SK-N-SH treated with all-trans-retinoic acid at 6 μM for 48 hours (cell line): ENCODE data around the gene TSNAXIP1.

Source experiments
- ATAC-seq: fragments of 200-7000 bp; cut with Tn5 transposase; 3 replicates; pipeline ENCODE4 v1.9.1; 2020; ENCODE audit warnings: mild to moderate bottlenecking, moderate library complexity
- ARNTL ChIP-seq: fragments of 450-650 bp; formaldehyde crosslinking; IDR thresholded peaks from 2 replicates; pipeline ENCODE4 v1.5.0; 2020; ENCODE audit warnings: low read depth, mild to moderate bottlenecking, moderate library complexity, borderline replicate concordance
- BACH2 ChIP-seq: fragments of 250-450 bp; sonication (Bioruptor Pico); IDR thresholded peaks from 2 replicates; pipeline ENCODE4 v1.9.0; 2021; ENCODE audit warnings: mild to moderate bottlenecking, borderline replicate concordance
- CREB5 ChIP-seq: fragments of 250-450 bp; sonication (Bioruptor Pico); IDR thresholded peaks from 2 replicates; pipeline ENCODE4 v1.5.1; 2020; ENCODE audit warnings: low read depth, mild to moderate bottlenecking, moderate library complexity
- CSDC2 ChIP-seq: fragments of 250-450 bp; sonication (Bioruptor Pico); IDR thresholded peaks from 2 replicates; pipeline ENCODE4 v1.5.0; 2020; ENCODE audit warnings: mild to moderate bottlenecking, moderate library complexity
- CSRNP3 ChIP-seq: fragments of 250-450 bp; sonication (Bioruptor Pico); IDR thresholded peaks from 2 replicates; pipeline ENCODE4 v1.5.1; 2021; ENCODE audit warnings: mild to moderate bottlenecking, moderate library complexity
- GLIS3 ChIP-seq: fragments of 250-450 bp; sonication (Bioruptor Pico); IDR thresholded peaks from 2 replicates; pipeline ENCODE4 v1.5.0; 2020; ENCODE audit warnings: mild to moderate bottlenecking, moderate library complexity
- ISL1 ChIP-seq: fragments of 250-450 bp; sonication (Bioruptor Pico); IDR thresholded peaks from 2 replicates; pipeline ENCODE4 v2.1.2; 2022; ENCODE audit warnings: mild to moderate bottlenecking, moderate library complexity
- OSR1 ChIP-seq: fragments of 250-450 bp; sonication (Bioruptor Pico); IDR thresholded peaks from 2 replicates; pipeline ENCODE4 v1.8.0; 2022; ENCODE audit warnings: moderate library complexity, mild to moderate bottlenecking, inconsistent platforms
- PATZ1 ChIP-seq: fragments of 250-450 bp; sonication (Bioruptor Pico); IDR thresholded peaks from 2 replicates; pipeline ENCODE4 v1.8.0; 2020; ENCODE audit warnings: mild to moderate bottlenecking, moderate library complexity, borderline replicate concordance
- POU6F1 ChIP-seq: fragments of 250-450 bp; sonication (Bioruptor Pico); IDR thresholded peaks from 2 replicates; pipeline ENCODE4 v1.8.0; 2021; ENCODE audit warnings: low read depth, mild to moderate bottlenecking, moderate library complexity, borderline replicate concordance
- RARB ChIP-seq: fragments of 250-450 bp; sonication (Bioruptor Pico); IDR thresholded peaks from 2 replicates; pipeline ENCODE4 v1.8.0; 2021; ENCODE audit warnings: mild to moderate bottlenecking, moderate library complexity
- SNAI2 ChIP-seq: fragments of 250-450 bp; sonication (Bioruptor Pico); IDR thresholded peaks from 2 replicates; pipeline ENCODE4 v1.5.0; 2020; ENCODE audit warnings: mild to moderate bottlenecking, moderate library complexity
- TCF4 ChIP-seq: fragments of 250-450 bp; sonication (Bioruptor Pico); IDR thresholded peaks from 2 replicates; pipeline ENCODE4 v1.8.0; 2021; ENCODE audit warnings: mild to moderate bottlenecking, moderate library complexity, borderline replicate concordance
- TOX ChIP-seq: fragments of 250-450 bp; sonication (Bioruptor Pico); IDR thresholded peaks from 2 replicates; pipeline ENCODE4 v1.8.0; 2021; ENCODE audit warnings: mild to moderate bottlenecking, moderate library complexity, borderline replicate concordance
- TSHZ2 ChIP-seq: fragments of 250-450 bp; sonication (Bioruptor Pico); IDR thresholded peaks from 2 replicates; pipeline ENCODE4 v1.5.0; 2020; ENCODE audit warnings: mild to moderate bottlenecking, moderate library complexity
- ZC3H10 ChIP-seq: fragments of 250-450 bp; sonication (Bioruptor Pico); IDR thresholded peaks from 2 replicates; pipeline ENCODE4 v1.5.1; 2021; ENCODE audit warnings: mild to moderate bottlenecking, moderate library complexity
- ZFP3 ChIP-seq: fragments of 250-450 bp; sonication (Bioruptor Pico); IDR thresholded peaks from 2 replicates; pipeline ENCODE4 v1.5.0; 2020; ENCODE audit warnings: mild to moderate bottlenecking, moderate library complexity
- ZFP30 ChIP-seq: fragments of 450-650 bp; formaldehyde crosslinking; IDR thresholded peaks from 2 replicates; pipeline ENCODE4 v1.5.0; 2022; ENCODE audit warnings: mild to moderate bottlenecking, moderate library complexity
- ZNF565 ChIP-seq: fragments of 450-650 bp; formaldehyde crosslinking; conservative IDR thresholded peaks from 2 replicates; pipeline ENCODE4 v1.5.0; 2020; ENCODE audit warnings: low read depth, mild to moderate bottlenecking, moderate library complexity
- ZNF70 ChIP-seq: fragments of 450-650 bp; formaldehyde crosslinking; IDR thresholded peaks from 2 replicates; pipeline ENCODE4 v1.5.0; 2020; ENCODE audit warnings: mild to moderate bottlenecking, moderate library complexity
- ZNF8 ChIP-seq: fragments of 450-650 bp; formaldehyde crosslinking; IDR thresholded peaks from 2 replicates; pipeline ENCODE4 v1.5.0; 2020; ENCODE audit warnings: mild to moderate bottlenecking, moderate library complexity

The TSNAXIP1 gene

GRCh38 chr16:67796099-67796718 is 10.5 kb upstream of the TSNAXIP1 start:
- ATAC-seq, result no peak

GRCh38 chr16:67800338-67800926 is 6.3 kb upstream of the TSNAXIP1 start:
- no peak for ATAC-seq
- no peak for TF ChIP-seq TCF4 (CRISPR knock-in tag)
- TF ChIP-seq ZFP30, result no peak
- no peak for TF ChIP-seq BACH2 (CRISPR knock-in tag)
- no peak for TF ChIP-seq CSRNP3 (CRISPR knock-in tag)
- no peak for TF ChIP-seq PATZ1 (CRISPR knock-in tag)
- no peak for TF ChIP-seq CSDC2 (CRISPR knock-in tag)
- no peak for TF ChIP-seq TOX
- TF ChIP-seq GLIS3 (CRISPR knock-in tag), result no peak
- no peak for TF ChIP-seq ISL1 (CRISPR knock-in tag)
- no peak for TF ChIP-seq ZFP3 (CRISPR knock-in tag)
- TF ChIP-seq RARB (CRISPR knock-in tag), result no peak
- TF ChIP-seq ZNF8 (CRISPR knock-in tag), result no peak
- no peak for TF ChIP-seq ZNF70
- TF ChIP-seq ZNF565 (CRISPR knock-in tag), result no peak
- no peak for TF ChIP-seq SNAI2 (CRISPR knock-in tag)
- TF ChIP-seq OSR1, result no peak
- no peak for TF ChIP-seq ARNTL (CRISPR knock-in tag)

More at GRCh38 chr16:67796099-67796718, 10.5 kb upstream of the TSNAXIP1 start:
- TF ChIP-seq ZFP30 (no peak), TSHZ2 (CRISPR knock-in tag) (no peak)

- ATAC-seq, result no peak
- TF ChIP-seq OSR1, result no peak
- no peak for TF ChIP-seq TSHZ2 (CRISPR knock-in tag)
- no peak for TF ChIP-seq PATZ1 (CRISPR knock-in tag)
- TF ChIP-seq CSRNP3 (CRISPR knock-in tag), result no peak
- TF ChIP-seq RARB (CRISPR knock-in tag), result no peak
- no peak for TF ChIP-seq ARNTL (CRISPR knock-in tag)
- no peak for TF ChIP-seq POU6F1 (CRISPR knock-in tag)
- TF ChIP-seq CREB5 (CRISPR knock-in tag), result no peak
- TF ChIP-seq ZC3H10 (CRISPR knock-in tag), result no peak
- TF ChIP-seq GLIS3 (CRISPR knock-in tag), result no peak
- no peak for TF ChIP-seq ZFP30
- TF ChIP-seq ZNF8 (CRISPR knock-in tag), result no peak
- no peak for TF ChIP-seq TCF4 (CRISPR knock-in tag)
These were observed 5.4 kb upstream of the TSNAXIP1 start for GRCh38 chr16:67801241-67801640.
